ENCODE data around the gene ZFR.

GRCh38 chr5:32319926-32320543 lies 124.5 kb downstream of the ZFR start:
- no peak for TF ChIP-seq TOX (CRISPR knock-in tag; IDR thresholded peaks at IDR 0.05; ENCODE audit: borderline replicate concordance)
- no peak for TF ChIP-seq PATZ1 (CRISPR knock-in tag; IDR thresholded peaks at IDR 0.05; ENCODE audit: borderline replicate concordance)
- no peak for TF ChIP-seq CSRNP3 (CRISPR knock-in tag; IDR thresholded peaks at IDR 0.05)
- no peak for TF ChIP-seq PPARA (CRISPR knock-in tag; IDR thresholded peaks at IDR 0.05; ENCODE audit: borderline replicate concordance)
- TF ChIP-seq SNAI2 (CRISPR knock-in tag; IDR thresholded peaks at IDR 0.05): no peak
- TF ChIP-seq OSR1 (CRISPR knock-in tag; IDR thresholded peaks at IDR 0.05): no peak
- no peak for TF ChIP-seq ZNF8 (CRISPR knock-in tag; IDR thresholded peaks at IDR 0.05)
- no peak for TF ChIP-seq CREB5 (CRISPR knock-in tag; IDR thresholded peaks at IDR 0.05; ENCODE audit: low read depth)
- no peak for TF ChIP-seq ZFP3 (CRISPR knock-in tag; IDR thresholded peaks at IDR 0.05)
- TF ChIP-seq RARB (CRISPR knock-in tag; IDR thresholded peaks at IDR 0.05): no peak
